Measurements from ENCODE around the gene PDZD2. TPM values are rescaled to one million over a fixed set of nuclear protein-coding genes. Genes with fewer than 3 reads are reported as not detected.

Gene PDZD2
- total RNA-seq, 2 experiments from 2014 or later = 0.04 to 0.14 TPM

- intact Hi-C loops (cut with DNase I, micrococcal nuclease) = loop anchor here (1.0 kb wide), 1 partner anchor 228 kb away; no protein-coding TSS in a partner anchor
- ATAC-seq = no peak
- no peaks in the 10 kb centered on the region for H3K9me3 Mint-ChIP-seq (ENCODE audit: low read depth)
- peak; percentile 59 for DNase-seq
- H3K4me3 Mint-ChIP-seq = no peak overlapping the region
- no peaks in the 10 kb centered on the region for H3K36me3 Mint-ChIP-seq (ENCODE audit: low read depth)
- CTCF ChIA-PET = interaction anchor here (0.5 to 1.3 kb wide), 6 partner anchors 227 to 583 kb away, joined by 3 to 8 read pairs (median 3); no protein-coding TSS in a partner anchor
- H3K27me3 Mint-ChIP-seq = peaks cover 2% of the 10 kb centered on the region
- H3K4me1 Mint-ChIP-seq = no peaks in the 10 kb centered on the region
- POLR2A ChIA-PET = interaction anchor here (0.6 kb wide), 1 partner anchor 64 kb away, joined by 3 read pairs; no protein-coding TSS in a partner anchor
- no peak overlapping the region for H3K27ac Mint-ChIP-seq
Observed at GRCh38 chr5:31809050-31809870, 170.3 kb downstream of the PDZD2 start.

DNA sequence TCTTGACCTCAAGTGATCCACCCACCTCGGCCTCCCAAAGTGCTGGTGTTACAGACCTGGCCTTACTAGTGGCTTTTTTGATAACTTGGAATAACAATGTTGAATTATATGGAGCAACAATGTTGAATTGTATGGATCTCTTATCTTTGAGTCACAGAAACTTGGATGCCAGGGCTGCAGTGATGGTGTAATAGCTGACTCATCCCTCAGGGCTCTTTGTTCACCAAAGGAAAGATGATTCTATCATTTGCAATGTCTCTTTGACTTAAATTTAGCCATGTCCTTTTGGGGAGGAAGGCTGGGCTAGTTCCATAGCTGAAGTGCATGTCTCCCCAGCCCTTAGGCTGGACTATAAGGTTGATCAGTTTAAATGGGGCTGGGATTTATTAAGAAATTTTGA is 172.3 kb downstream of the PDZD2 start:
- ATAC-seq = no peak

DNA sequence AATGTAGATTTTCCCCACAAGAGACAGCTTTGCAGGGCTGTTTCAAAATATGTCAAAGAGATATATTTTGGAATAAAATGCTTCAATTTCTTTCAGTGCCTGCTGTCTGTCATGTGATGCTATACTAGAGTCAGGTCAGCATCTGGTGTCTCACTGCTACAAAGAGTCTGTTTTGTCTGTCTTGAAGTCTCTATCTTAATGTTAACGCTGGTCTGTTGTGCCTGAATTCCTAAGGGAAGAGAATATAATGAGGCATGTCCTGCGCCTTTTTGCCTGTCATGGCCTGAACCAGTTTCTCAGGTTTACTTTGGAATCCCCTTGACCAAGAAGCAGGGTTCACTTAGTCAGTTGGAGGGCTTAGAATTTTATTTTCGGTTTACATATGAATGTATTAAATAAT is 176.4 kb downstream of the PDZD2 start:
- DNase-seq (no peak), ATAC-seq (no peak)
- no peaks in the 10 kb centered on the region for H3K9me3 Mint-ChIP-seq (ENCODE audit: low read depth)
- H3K27me3 Mint-ChIP-seq = no peaks in the 10 kb centered on the region
- no peak overlapping the region for H3K27ac Mint-ChIP-seq
- H3K36me3 Mint-ChIP-seq (ENCODE audit: low read depth) = no peaks in the 10 kb centered on the region
- H3K4me1 Mint-ChIP-seq = no peaks in the 10 kb centered on the region
- no peak overlapping the region for H3K4me3 Mint-ChIP-seq
- ChIA-PET POLR2A (no interaction called here), CTCF (no interaction called here)
- intact Hi-C loops (cut with DNase I, micrococcal nuclease) = no loop called here

More for the DNA sequence above, 172.3 kb downstream of the PDZD2 start:
- intact Hi-C loops (cut with DNase I, micrococcal nuclease) = no loop called here
- H3K9me3 Mint-ChIP-seq (ENCODE audit: low read depth) = no peaks in the 10 kb centered on the region
- CTCF ChIA-PET = no interaction called here
- no peak overlapping the region for H3K27ac Mint-ChIP-seq
- no peaks in the 10 kb centered on the region for H3K27me3 Mint-ChIP-seq
- H3K4me3 Mint-ChIP-seq = no peak overlapping the region
- H3K36me3 Mint-ChIP-seq (ENCODE audit: low read depth) = no peaks in the 10 kb centered on the region
- DNase-seq = no peak
- POLR2A ChIA-PET = no interaction called here
- no peaks in the 10 kb centered on the region for H3K4me1 Mint-ChIP-seq

- intact Hi-C loops (cut with DNase I, micrococcal nuclease) = no loop called here
- no peak overlapping the region for H3K27ac Mint-ChIP-seq
- peaks cover 3% of the 10 kb centered on the region for H3K27me3 Mint-ChIP-seq
- H3K4me3 Mint-ChIP-seq = no peak overlapping the region
- ChIA-PET CTCF (no interaction called here), POLR2A (no interaction called here)
- H3K9me3 Mint-ChIP-seq (ENCODE audit: low read depth) = no peaks in the 10 kb centered on the region
- H3K36me3 Mint-ChIP-seq (ENCODE audit: low read depth) = no peaks in the 10 kb centered on the region
- DNase-seq (no peak), ATAC-seq (no peak)
- H3K4me1 Mint-ChIP-seq = no peaks in the 10 kb centered on the region
Observed at GRCh38 chr5:31819926-31820516, 181.1 kb downstream of the PDZD2 start.

DNA sequence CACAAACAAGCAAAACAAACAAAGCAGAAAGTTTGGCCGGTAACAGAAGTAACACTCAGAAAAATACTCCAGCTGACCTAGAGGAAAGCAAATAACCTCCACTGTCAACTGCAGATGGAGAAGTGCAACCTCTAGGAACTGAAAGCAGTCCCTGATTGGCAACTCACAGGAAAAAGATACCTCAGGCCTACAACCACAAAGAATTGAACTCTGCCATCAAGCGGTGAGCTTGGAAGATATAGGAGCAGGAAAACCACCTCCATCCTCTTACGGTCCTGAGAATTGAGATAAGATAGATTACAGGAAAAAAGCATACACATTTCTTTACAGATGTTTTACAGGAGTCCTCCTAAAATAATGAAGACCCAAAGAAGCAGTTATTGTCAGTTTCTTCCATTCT is 184.5 kb downstream of the PDZD2 start:
- intact Hi-C loops (cut with DNase I, micrococcal nuclease) = no loop called here
- no peaks in the 10 kb centered on the region for H3K9me3 Mint-ChIP-seq (ENCODE audit: low read depth)
- DNase-seq (no peak), ATAC-seq (no peak)
- H3K36me3 Mint-ChIP-seq (ENCODE audit: low read depth) = no peaks in the 10 kb centered on the region
- ChIA-PET POLR2A (no interaction called here), CTCF (interaction anchor here (0.6 to 4.5 kb wide), 6 partner anchors 160 to 518 kb away, joined by 3 to 32 read pairs (median 4); no protein-coding TSS in a partner anchor)
- H3K27ac Mint-ChIP-seq = no peak overlapping the region
- H3K4me3 Mint-ChIP-seq = no peak overlapping the region
- H3K4me1 Mint-ChIP-seq = peaks cover 6% of the 10 kb centered on the region
- peaks cover 3% of the 10 kb centered on the region for H3K27me3 Mint-ChIP-seq

DNA sequence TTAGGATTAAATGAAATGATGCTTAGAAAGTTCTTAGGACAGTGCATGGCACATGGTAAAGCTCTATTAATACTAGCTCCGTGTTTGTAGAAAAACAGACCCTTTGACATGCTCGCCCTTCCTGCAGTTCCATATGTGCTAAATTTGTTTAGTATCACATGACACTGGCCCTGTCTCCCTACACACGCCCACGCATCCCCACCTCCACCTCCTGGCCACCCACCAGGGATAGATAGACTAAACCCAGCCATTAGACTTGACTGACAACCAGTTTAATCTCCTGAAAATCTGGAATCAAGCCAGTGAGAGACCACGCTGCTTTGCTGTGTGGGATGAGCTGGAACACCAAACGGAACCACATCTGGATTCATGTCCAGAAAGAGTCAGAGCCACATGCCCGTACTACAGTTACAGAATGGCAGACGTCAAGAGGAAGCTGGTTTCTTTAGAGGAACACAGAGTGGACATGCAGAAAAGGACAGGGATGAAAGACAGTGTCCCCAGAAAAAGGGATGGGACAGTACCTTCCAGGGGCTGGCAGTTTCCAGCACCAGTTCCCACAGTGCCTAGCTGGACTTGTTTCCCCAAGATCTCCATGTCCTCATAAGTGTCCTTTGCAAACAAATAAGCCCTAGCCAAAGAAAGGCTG is 186.1 kb downstream of the PDZD2 start:
- DNase-seq = no peak
- no peaks in the 10 kb centered on the region for H3K9me3 Mint-ChIP-seq (ENCODE audit: low read depth)
- ATAC-seq = no peak
- peaks cover 6% of the 10 kb centered on the region for H3K4me1 Mint-ChIP-seq
- no peaks in the 10 kb centered on the region for H3K36me3 Mint-ChIP-seq (ENCODE audit: low read depth)
- no peak overlapping the region for H3K4me3 Mint-ChIP-seq
- intact Hi-C loops (cut with DNase I, micrococcal nuclease) = loop anchor here (1.0 kb wide), 3 partner anchors 244 to 268 kb away; no protein-coding TSS in a partner anchor
- peaks cover 3% of the 10 kb centered on the region for H3K27me3 Mint-ChIP-seq
- ChIA-PET POLR2A (no interaction called here), CTCF (interaction anchor here (0.6 to 4.5 kb wide), 19 partner anchors 8 to 704 kb away, joined by 3 to 32 read pairs (median 3); no protein-coding TSS in a partner anchor)
- H3K27ac Mint-ChIP-seq = no peak overlapping the region

DNA sequence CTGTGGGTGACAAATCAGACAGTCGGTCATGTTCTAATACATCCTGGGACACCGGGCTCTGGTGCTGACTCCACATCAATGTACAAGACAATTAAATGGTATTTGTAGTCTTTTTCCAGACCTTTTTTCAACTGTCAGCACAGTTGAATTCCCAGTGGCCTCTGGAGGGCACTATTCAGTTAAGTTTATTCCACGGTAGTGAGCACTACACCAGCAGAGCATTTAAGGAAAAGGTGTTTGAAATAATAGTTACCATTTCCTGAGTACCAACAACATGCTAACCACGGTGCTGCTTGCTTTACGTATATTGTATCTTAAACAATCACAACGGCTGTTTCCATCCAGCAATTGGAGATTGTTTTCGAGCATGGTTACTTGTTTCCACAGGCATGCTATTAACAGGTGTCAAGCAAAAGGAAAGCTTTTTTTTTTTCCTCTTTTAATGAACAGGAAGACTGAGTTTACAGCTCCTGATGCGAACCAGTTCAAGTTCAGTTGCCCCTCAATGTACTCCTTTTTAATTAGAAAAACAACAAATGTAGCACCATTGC is 186.7 kb downstream of the PDZD2 start:
- no peaks in the 10 kb centered on the region for H3K9me3 Mint-ChIP-seq (ENCODE audit: low read depth)
- no peaks in the 10 kb centered on the region for H3K36me3 Mint-ChIP-seq (ENCODE audit: low read depth)
- H3K4me3 Mint-ChIP-seq = no peak overlapping the region
- CTCF ChIA-PET = interaction anchor here (0.6 to 4.5 kb wide), 17 partner anchors 8 to 703 kb away, joined by 3 to 32 read pairs (median 3); no protein-coding TSS in a partner anchor
- no peak overlapping the region for H3K27ac Mint-ChIP-seq
- DNase-seq (peak; percentile 65), ATAC-seq (peak; percentile 90)
- H3K27me3 Mint-ChIP-seq = peaks cover 3% of the 10 kb centered on the region
- POLR2A ChIA-PET = no interaction called here
- H3K4me1 Mint-ChIP-seq = peaks cover 6% of the 10 kb centered on the region
- intact Hi-C loops (cut with DNase I, micrococcal nuclease) = loop anchor here (1.0 kb wide), 3 partner anchors 244 to 268 kb away; no protein-coding TSS in a partner anchor

GRCh38 chr5:31827867-31828266 is 188.9 kb downstream of the PDZD2 start:
- no peak for ATAC-seq
- no peak overlapping the region for H3K27ac Mint-ChIP-seq
- POLR2A ChIA-PET = no interaction called here
- no peaks in the 10 kb centered on the region for H3K9me3 Mint-ChIP-seq (ENCODE audit: low read depth)
- H3K4me3 Mint-ChIP-seq = no peak overlapping the region
- intact Hi-C loops (cut with DNase I, micrococcal nuclease) = no loop called here
- CTCF ChIA-PET = interaction anchor here (1.1 to 1.3 kb wide), 2 partner anchors 9 to 249 kb away, joined by 3 to 4 read pairs; no protein-coding TSS in a partner anchor
- DNase-seq = no peak
- peaks cover 6% of the 10 kb centered on the region for H3K4me1 Mint-ChIP-seq
- H3K36me3 Mint-ChIP-seq (ENCODE audit: low read depth) = no peaks in the 10 kb centered on the region
- peaks cover 3% of the 10 kb centered on the region for H3K27me3 Mint-ChIP-seq

GRCh38 chr5:31832966-31833365 is 194.0 kb downstream of the PDZD2 start:
- Mint-ChIP-seq H3K27me3 (no peaks in the 10 kb centered on the region), H3K9me3 (ENCODE audit: low read depth) (no peaks in the 10 kb centered on the region), H3K4me3 (no peak overlapping the region), H3K27ac (no peak overlapping the region), H3K4me1 (no peaks in the 10 kb centered on the region), H3K36me3 (ENCODE audit: low read depth) (no peaks in the 10 kb centered on the region)
- no peak for DNase-seq
- no peak for ATAC-seq
- ChIA-PET POLR2A (no interaction called here), CTCF (no interaction called here)
- intact Hi-C loops (cut with DNase I, micrococcal nuclease) = no loop called here

GRCh38 chr5:31833710-31834109 is 194.8 kb downstream of the PDZD2 start:
- no peak for ATAC-seq
- no peak for DNase-seq
- no peaks in the 10 kb centered on the region for H3K36me3 Mint-ChIP-seq (ENCODE audit: low read depth)
- POLR2A ChIA-PET = no interaction called here
- CTCF ChIA-PET = no interaction called here
- intact Hi-C loops (cut with DNase I, micrococcal nuclease) = no loop called here
- no peak overlapping the region for H3K27ac Mint-ChIP-seq
- no peaks in the 10 kb centered on the region for H3K27me3 Mint-ChIP-seq
- H3K4me3 Mint-ChIP-seq = no peak overlapping the region
- no peaks in the 10 kb centered on the region for H3K9me3 Mint-ChIP-seq (ENCODE audit: low read depth)
- no peaks in the 10 kb centered on the region for H3K4me1 Mint-ChIP-seq

DNA sequence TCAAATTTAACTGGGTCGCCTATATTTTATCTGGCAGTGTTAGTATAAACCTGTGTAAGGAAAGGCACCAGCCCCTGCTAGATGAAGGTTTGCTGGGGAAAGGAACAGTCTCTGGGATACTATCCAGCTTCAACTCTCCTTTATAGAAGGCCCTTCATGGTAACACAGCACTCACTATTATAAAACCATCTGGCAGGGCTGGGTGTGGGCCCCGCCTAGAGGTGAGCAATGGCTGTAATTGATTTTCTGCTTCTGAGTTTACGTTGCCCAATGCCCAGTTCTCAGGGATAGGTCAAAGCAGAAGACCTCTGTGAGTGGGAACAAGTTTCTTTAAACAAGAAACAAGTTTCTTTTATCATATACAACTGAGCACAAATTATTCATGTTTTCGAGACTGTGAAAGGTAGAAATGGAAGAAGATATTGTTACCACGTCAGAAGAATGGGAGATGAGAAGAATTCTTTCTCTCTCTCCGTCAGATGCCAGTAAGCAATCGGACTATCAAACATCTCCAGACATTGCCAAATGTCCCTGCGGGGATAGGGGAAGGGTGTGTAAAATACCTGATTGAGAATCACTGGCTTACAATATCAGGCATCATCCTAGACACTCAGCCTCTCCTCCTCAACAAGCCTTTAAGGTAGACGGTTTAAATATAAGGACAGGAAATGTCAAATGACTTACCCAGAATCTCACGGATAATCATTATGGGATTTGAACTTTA is 205.9 kb downstream of the PDZD2 start:
- Mint-ChIP-seq H3K27ac (no peak overlapping the region), H3K9me3 (ENCODE audit: low read depth) (no peaks in the 10 kb centered on the region), H3K4me3 (no peak overlapping the region), H3K27me3 (no peaks in the 10 kb centered on the region), H3K4me1 (no peaks in the 10 kb centered on the region), H3K36me3 (ENCODE audit: low read depth) (no peaks in the 10 kb centered on the region)
- DNase-seq = no peak
- intact Hi-C loops (cut with DNase I, micrococcal nuclease) = no loop called here
- no peak for ATAC-seq
- ChIA-PET POLR2A (no interaction called here), CTCF (interaction anchor here (1.4 kb wide), 1 partner anchor 9 kb away, joined by 4 read pairs; no protein-coding TSS in a partner anchor)
